AG08396 (cell line): ENCODE data around the gene COQ8B.
"Not testable (repeated sequence)": the region's sequence is repeated elsewhere in the genome, so short reads cannot be mapped to it uniquely, and the experiment has no call there.

Source experiments
- DNase-seq: peaks from one replicate; pipeline ENCODE4 v3.0.0; 2012; ENCODE audit warnings: low spot score, mixed read lengths

The COQ8B gene

DNA sequence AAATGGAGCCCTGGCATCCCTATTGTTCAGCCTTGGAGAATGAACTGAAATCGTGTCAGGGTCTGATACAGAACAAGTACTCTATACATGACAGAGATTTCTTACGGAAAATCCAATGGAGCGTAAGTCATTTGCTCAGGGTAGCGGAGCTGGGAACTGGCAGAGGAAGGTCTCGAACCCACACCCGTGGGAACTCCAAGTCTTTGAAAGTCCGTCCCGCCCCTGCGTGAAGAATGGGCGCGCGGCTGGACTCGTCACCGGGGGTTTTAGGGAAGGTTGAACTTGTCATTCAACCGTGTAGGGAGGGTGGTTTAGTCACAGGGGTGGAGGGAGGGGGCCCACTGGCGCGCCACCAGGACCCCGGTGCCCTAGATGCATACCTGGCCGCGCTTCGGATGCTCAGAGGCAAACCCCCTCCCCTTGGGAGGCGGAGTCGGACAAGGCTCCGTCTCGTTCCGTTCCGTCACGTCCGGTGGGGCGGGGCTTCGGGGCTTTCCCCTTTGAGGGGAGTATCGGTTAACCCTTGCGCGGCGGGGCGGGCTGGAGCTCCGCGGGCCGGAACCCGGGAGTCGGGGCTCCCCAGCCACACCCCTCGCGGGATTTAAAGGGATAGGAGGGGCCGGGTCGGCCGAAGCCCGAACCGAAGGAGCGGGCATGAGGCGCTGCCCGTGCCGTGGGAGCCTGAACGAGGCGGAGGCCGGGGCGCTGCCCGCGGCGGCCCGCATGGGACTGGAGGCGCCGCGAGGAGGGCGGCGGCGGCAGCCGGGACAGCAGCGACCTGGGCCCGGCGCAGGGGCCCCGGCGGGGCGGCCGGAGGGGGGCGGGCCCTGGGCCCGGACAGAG, at the start of gene COQ8B, which contains the start of gene ITPKC:
Gene COQ8B (minus strand): TSS at position 405 of the 843 bp plus-strand sequence. CDS start 2,254 bp downstream, outside the sequence.
Gene ITPKC (plus strand): TSS at position 631 of the 843 bp plus-strand sequence. CDS start 24 bp downstream, at position 655.
- peak; percentile 97 for DNase-seq

DNA sequence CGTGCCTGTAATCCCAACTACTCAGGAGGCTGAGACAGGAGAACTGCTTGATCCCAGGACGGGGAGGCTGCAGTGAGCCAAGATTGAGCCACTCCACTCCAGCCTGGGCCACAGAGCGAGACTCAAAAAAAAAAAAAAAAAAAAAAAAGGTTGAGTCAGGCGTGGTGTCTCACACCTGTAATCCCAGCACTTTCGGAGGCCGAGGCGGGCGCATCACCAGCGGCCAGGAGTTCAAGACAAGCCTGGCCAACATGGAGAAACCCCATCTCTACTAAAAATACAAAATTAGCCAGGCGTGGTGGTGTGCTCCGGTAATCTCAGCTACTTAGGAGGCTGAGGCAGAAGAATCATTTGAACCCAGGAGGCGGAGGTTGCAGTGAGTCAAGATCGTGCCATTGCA, 49.7 kb upstream of the COQ8B start:
- not testable (repeated sequence) for DNase-seq

DNA sequence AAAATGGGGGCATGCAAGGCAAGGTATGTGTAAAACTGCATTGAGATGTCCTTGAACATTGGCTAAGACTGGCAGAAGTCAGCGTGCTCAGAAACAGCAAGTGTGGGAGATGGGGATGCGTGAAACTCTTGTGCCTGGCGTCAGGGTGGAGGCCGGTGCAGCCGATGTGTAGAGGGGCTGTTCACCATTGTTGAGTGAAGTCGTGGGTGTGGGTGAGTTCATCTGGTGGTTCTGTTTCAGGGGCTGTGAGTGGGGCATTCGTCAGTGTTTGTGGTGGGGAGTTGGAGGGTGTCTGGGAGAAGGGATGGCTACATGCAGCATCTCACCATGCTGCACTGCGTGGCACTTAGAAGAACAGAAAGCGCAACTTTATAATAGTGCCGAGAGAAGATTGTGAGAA, 47.3 kb upstream of the COQ8B start:
- DNase-seq: no peak

DNA sequence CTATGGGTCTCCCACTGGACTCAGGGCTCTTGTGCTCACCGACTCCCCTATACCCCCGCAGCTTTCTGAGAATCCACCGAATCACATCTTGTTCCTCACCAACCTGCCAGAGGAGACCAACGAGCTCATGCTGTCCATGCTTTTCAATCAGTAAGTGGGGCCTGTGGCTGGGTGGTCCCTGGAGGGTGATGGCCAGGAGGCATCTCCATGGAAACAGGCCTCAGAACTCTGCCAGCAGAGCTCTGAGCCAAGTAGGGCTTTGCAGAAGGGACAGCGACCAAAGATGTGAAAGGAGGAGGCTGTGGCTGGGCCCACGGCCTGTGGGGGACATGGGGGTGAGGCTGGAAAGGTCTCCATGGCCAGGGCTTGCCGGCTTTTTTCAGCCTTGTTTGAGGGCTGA, 46.8 kb upstream of the COQ8B start:
- no peak for DNase-seq

DNA sequence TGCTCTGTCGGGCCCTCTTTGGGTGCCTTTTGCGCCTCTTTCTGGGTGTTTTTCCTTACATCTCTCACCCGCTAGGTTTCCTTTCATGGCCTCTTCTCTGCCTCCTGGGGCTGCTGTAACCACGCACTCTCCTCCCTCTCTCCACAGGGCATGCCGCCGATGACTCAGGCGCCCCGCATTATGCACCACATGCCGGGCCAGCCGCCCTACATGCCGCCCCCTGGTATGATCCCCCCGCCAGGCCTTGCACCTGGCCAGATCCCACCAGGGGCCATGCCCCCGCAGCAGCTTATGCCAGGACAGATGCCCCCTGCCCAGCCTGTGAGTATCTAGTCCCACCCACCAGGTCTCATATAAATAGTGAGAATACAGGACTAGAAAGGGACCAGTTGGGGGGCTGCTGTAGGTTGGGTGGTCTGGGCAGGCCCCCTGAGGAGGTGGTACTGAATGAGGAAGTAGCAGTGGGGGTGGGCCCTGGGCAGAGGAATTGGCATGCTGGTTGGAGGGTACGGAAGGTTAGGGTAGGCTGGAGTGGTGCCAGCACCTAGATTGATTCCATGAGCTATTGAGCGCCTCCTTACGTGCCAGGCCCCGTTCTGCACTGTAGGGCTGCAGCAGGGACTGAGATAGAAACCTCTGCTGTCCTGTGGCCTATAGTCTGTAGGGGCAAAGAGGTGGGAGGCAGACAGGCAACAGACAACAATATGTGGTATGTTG, 46.2 kb upstream of the COQ8B start:
- no peak for DNase-seq

DNA sequence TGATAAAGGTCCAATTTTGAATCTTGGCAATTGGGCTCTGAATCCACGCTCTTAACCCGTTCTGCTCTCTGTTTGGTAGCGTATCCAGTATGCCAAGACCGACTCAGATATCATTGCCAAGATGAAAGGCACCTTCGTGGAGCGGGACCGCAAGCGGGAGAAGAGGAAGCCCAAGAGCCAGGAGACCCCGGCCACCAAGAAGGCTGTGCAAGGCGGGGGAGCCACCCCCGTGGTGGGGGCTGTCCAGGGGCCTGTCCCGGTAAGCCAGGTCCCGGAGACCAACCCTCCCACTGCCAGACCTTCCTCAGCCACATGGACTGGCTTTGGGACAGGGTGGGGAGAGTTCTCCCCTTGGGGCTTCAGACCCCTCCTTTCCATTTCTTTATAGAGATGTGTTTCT, 42.7 kb upstream of the COQ8B start:
- DNase-seq: no peak

DNA sequence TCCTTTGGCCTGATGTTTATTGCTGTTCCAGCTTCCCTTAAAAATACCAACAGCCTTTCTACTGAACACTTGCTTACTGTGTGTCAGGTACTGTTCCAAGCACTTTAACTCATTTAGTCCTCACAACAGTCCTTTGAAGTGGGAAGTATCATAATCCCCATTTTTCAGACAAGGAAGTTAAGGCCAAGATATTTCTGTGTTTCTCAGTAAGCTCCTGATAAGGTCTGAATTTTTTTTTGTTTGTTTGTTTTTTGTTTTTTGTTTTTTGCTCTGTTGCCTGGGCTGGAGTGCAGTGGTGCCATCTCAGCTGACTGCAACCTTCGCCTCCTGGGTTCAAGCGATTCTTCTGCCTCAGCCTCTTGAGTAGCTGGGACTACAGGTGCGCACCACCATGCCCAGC, 41.8 kb upstream of the COQ8B start:
- DNase-seq: no peak

DNA sequence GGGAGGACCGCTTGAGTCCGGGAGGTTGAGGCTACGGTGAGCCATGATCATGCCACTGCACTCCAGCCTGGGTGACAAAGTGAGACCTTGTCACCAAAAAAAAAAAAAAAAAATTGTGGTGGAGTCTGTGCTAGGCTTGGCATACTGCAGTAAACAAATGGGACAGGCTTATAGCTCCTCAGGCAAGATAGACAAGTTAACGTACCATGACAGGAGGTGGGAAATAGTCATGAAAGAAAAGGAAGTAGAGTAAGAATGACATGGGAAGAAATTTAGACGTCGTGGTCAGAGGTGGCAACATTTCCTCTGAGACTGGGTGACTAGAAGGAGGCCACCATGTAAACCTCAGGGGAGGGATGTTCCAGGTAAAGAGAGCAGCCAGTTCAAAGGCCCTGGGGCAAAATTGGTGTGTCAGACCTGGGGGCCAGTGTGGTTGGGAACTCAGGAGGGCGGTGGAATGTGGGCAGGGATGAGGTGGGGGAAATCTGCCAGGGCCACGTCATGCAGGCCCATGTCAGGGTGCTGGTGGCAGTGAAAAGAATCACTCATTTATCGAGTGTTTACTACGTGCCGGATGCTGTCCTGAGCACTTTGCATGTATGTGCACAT, 39.9 kb upstream of the COQ8B start:
- DNase-seq: no peak

DNA sequence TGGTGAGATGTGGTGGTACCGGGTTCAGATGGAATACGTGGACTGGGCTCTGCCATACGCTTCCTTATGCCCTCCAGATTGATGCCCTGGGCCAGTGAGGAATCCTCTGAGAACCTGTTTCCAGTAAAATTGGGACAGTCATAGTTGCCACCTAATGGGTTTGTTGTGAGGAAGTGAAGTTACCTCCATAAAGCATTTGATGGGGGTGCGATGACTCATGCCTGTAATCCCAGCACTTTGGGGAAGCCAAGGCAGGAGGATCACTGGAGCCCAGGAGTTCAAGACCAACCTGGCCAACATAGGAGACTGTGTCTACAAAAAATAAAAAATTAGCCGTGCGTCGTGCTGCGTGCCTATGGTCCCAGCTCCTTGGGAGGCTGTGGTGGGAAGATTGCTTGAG, 39.1 kb upstream of the COQ8B start:
- DNase-seq: no peak

DNA sequence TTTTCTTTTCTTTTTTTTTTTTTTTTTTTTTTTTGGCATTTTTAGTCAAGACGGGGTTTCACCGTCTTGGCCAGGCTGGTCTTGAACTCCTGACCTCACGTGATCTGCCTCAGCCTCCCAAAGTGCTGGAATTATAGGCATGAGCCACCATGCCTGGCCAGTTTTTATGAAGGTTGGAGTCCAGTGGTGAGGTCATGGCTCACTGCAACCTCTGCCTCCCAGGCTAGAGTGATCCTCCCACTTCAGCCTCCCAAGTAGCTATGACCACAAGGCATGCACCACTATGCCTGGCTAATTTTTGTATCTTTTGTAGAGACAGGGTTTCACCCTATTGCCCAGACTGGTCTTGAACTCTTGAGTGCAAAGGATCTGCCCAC, 38.5 kb upstream of the COQ8B start:
- no peak for DNase-seq

DNA sequence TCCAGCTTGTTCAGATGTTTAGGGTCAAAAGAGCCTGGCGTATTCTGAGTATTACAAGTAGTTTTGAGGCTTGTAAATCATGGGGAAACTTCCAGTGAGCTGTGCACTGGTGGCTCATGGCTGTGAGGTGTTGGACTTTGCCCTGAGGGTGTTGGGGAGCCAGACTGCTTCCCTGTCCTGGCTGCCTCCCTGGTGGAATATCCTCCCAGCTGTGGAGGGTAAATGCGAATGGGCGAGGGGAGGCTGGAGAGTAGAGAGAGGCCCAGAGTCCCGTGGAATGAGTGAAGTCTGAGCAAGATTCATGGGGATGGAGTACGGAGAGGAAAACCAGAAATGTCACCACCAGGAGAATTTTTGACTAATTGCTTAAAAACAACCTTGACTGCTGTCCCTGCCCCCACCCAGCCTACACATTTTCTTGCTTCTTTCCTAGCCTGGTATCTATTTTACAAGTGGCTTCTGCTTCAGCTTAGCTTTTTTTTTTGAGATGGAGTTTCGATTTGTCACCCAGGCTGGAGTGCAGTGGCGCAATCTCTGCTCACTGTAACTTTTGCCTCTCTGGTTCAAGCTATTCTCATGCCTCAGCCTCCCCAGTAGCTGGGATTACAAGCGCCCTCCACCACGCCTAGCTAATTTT, 38.0 kb upstream of the COQ8B start:
- no peak for DNase-seq

DNA sequence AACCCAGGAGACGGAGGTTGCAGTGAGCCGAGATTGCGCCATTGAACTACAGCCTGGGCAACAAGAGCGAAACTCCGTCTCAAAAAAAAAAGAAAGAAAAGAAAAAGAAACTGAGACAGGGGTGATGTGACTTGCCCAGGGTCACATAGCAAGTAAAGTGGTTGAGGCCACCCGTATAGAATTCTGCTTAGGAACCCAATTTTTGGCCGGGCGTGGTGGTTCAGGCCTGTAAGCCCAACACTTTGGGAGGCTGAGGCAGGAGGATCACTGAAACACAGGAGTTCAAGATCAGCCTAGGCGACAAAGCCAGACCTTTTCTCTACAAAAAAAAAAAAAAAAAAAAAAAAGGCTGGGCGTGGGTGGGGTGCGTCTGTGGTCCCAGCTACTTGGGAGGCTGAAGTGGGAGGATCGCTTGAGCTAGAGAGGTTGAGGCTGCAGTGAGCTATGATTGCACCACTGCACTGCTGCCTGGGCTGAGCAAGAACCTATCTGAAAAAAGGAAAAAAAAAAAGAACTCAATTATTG, 35.6 kb upstream of the COQ8B start:
- no peak for DNase-seq

DNA sequence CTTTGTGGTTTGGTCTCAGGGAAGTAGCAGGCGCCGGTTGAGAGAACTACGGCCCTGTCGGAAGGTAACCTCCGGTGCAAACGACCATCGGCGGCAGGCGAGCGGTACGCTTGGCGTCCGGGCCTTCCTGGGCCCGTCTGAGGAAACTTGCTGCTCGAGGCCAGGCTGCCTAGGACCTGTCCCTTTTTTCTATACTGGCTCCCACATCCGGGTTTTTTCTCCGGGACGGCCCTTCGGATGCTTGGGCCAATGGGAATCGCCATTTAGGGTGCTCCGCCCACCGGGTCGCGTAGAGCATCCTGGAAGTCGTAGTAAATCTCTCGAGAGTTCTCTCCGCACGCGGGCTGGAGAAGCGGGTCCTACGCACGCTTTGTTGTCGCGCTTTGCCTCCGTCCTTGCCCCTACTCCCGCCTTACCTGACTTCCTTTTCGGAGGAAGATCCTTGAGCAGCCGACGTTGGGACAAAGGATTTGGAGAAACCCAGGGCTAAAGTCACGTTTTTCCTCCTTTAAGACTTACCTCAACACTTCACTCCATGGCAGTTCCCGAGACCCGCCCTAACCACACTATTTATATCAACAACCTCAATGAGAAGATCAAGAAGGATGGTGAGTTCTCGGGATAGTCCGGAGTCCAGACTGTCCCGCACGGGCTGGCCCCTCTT, 34.3 kb upstream of the COQ8B start, which contains the start of gene SNRPA:
Gene SNRPA (plus strand): TSS at position 330 of the 664 bp plus-strand sequence. CDS start 206 bp downstream, at position 536.
- DNase-seq: peak; percentile 95

DNA sequence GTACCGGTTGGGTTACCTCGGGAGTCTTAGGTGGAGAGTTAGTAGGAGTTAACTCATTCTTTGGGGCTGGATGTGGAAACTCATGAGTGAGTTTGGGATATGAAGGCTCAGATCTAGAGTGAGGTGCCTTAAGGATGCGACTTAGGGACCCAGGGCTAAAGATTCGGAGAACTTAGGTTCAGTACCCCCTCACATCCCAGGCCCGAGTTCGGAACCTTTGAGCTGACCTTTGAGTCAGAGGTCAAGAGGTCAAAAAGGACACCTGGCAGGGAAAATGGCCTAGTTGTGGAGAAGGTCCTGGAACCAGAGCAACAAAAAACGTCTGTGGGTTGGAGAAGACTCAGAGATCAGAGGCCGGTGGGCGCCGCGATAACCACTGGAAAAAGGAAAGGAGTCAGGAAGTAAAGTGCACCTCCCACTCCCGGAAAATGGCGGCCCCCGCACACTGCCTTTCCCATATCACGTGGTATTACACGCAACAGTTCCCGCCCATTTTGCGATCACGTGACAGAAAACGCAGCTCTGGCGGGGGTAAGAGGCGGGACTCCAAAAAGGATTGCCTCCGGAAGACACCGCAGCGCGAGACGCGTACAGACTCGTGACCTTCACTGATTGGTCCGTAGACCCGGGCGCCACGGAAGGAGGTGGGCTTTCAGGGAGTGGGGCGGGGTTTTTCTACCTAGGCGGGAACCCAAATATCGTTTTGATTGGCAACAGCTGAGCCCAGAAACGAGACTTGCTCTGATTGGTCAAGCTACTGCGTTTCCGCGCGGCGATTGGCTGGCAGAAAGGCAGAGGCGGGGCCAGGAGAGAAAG, 33.6 kb upstream of the COQ8B start, which contains the start of gene ACTMAP:
Gene ACTMAP (minus strand): TSS at position 420 of the 816 bp plus-strand sequence. CDS start 674 bp downstream, outside the sequence.
- peak; percentile 98 for DNase-seq

DNA sequence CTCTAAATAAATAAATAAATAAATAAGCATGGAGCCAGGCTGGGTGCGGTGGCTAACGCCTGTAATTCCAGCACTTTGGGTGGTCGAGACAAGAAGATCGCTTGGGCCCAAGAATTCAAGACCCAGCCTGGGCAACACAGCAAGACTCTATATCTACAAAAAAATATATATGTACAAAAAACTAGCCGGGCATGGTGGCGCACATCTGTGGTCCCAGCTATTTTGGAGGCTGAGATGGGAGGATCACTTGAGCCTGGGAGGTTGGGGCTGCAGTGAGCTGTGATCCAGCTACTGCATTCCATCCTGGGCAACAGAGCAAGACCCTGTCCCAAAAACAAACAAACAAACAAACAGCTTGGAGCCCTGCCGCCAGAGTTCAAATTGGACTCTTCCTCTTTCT, 30.9 kb upstream of the COQ8B start:
- no peak for DNase-seq

DNA sequence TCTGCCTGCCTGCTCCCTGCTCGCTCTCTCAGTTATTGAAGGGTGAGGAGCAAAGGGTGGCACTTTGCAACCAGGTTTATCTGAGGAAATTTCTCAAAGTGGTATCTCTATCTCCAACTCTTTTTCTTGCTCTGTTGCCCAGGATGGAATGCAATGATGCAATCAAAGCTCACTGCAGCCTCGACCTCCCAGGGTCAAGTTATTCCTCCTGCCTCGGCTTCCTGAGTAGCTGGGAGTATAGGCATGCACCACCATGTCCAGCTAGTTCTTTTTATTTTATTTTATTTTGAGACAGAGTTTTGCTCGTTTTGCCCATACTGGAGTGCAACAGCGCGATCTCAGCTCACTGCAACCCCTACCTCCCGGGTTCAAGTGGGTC, 28.7 kb upstream of the COQ8B start:
- DNase-seq: no peak

DNA sequence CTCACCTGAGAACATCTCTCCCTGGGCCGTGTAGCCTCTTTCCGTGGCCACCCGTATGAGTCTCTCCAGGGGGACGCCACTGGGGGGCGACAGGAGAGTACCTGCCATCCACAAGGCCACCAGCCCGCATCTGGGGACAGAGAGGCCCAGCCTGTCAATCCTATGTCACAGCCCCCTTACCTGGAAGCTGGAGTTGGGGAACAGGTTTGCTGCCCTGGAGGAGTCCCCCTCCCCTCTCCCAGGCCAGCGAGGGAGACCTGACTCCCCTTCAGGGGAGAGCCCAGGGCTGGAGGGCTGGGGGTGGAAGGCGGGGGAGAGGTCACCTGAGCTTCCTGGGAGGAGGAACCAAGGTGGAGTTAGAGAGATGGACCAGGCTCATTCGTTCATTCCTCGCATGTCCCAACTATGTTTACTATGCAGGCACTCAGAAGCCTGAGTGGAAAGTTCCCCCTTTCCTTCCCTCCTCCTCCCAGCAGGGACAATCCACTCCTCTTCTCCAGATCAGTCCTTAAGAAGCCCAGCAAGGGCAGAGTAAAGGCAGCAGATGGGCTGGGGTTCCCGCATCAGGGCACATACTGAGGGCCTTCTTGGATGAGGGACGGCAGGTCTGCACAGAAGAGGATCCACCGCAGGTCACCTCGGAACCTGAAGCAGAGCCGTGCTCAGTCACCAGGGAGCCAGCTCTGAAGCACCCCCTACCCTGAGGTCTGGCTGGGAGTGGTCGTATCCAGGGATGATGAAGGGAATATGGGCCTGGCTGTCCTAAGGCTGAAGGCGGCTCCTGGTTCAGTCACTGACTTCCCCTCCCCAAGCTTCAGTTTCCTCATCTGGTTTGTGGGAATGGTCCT, 28.1 kb upstream of the COQ8B start:
- DNase-seq: no peak

DNA sequence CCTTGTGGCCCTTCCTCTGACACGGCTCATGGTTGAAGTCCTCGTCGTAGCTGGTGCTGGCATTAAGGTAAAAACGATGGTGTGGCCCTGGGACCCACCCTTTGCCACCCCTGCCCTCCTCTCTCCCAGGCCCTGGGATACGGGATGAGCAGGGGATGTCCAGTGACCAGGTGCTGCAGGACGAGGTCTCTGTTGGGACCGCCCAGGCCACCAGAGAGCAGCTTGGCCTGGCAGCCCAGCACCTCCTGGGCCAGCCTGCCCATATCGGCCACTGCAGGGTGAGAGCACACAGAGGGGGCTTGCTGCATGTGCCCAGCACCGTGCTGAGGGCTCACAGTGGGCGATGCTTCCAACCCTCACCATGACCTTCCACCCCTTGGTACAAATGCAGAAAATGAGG, 27.2 kb upstream of the COQ8B start:
- no peak for DNase-seq

DNA sequence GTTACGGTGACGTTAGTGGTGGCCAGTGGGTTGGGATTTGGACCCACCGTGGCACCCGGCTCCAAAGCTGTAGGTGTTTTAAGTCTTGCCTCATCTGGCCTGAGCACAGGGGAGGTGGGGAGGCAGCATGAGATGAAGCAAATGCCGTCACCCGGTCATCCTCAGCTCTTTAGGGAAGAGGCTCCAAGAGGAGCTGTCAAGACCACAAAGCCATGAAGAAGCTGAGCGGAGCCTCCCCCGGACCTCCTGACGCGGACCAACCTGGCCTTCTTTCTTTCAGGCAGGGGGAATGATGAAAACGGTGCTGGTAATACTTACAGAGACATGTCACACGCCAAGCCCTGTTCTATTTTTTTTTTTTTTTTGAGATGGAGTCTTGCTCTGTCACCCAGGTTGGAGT, 26.2 kb upstream of the COQ8B start:
- DNase-seq: no peak

DNA sequence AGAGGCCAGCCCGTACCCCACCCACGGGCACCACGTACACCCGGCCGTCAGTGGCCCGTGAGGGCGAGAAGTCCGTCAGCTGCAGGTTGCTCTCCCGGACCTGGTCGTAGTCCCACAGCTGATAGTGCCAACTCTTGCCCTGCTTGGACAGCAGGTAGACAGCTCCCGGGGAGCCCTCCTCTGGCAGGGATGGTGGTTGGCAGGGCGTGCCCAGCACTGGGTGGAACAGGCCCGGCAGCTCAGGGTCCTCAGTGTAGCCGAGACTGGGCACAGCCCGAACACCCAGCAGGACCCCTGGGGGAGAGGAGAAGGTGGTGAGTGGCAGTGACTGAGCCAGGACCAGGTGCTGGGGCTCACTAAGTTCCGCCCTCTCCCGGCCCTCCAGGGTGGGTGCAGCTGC, 25.8 kb upstream of the COQ8B start:
- no peak for DNase-seq
